ENCODE measurements around the gene KCNMA1. TPM values are rescaled to one million over a fixed set of nuclear protein-coding genes. Genes with fewer than 3 reads are reported as not detected.

The KCNMA1 gene
- total RNA-seq, 2 donors from 2014 or later = 0.48 to 0.56 TPM

DNA sequence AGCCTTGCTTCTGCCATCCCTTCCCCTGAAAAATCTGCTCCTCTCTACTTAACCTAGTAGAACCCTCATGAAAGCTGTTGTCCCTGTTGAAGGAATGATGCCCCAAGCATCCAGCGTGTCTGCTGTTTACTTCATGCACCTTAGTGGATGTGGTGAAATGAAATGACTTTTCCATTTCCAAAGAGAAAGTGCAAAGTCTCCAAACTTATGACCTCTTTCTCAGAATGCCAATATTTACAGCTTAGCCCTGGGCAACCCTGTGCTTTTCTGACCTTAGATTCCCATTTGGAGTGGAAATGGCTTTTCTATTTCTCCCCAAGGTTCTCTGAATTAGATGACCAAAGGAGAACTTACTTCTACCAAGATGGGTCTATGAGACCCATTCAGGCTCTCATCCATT, 256.9 kb downstream of the KCNMA1 start:
- Mint-ChIP-seq H3K27me3 (peaks cover 7% of the 10 kb centered on the region), H3K4me1 (no peaks in the 10 kb centered on the region)
- ATAC-seq (replicated peaks) = no peak

GRCh38 chr10:77380191-77380590, 257.4 kb downstream of the KCNMA1 start:
- Mint-ChIP-seq H3K27ac (no peak overlapping the region), H3K9me3 (no peaks in the 10 kb centered on the region), H3K4me1 (no peaks in the 10 kb centered on the region), H3K27me3 (peaks cover 3% of the 10 kb centered on the region), H3K36me3 (ENCODE audit: low read depth) (no peaks in the 10 kb centered on the region), H3K4me3 (no peak overlapping the region)
- no peak for ATAC-seq (replicated peaks)

More for the DNA sequence above, 256.9 kb downstream of the KCNMA1 start:
- Mint-ChIP-seq H3K36me3 (ENCODE audit: low read depth) (no peaks in the 10 kb centered on the region), H3K27ac (no peak overlapping the region), H3K9me3 (no peaks in the 10 kb centered on the region), H3K4me3 (no peak overlapping the region)

GRCh38 chr10:77378366-77379349, 258.9 kb downstream of the KCNMA1 start:
- H3K4me1 Mint-ChIP-seq = no peaks in the 10 kb centered on the region
- no peak overlapping the region for H3K27ac Mint-ChIP-seq
- H3K4me3 Mint-ChIP-seq = no peak overlapping the region
- H3K36me3 Mint-ChIP-seq (ENCODE audit: low read depth) = no peaks in the 10 kb centered on the region
- no peak for ATAC-seq (replicated peaks)
- no peaks in the 10 kb centered on the region for H3K9me3 Mint-ChIP-seq
- peaks cover 3% of the 10 kb centered on the region for H3K27me3 Mint-ChIP-seq

GRCh38 chr10:77377678-77378352, 259.8 kb downstream of the KCNMA1 start:
- Mint-ChIP-seq H3K27me3 (peaks cover 3% of the 10 kb centered on the region), H3K4me1 (no peaks in the 10 kb centered on the region), H3K27ac (no peak overlapping the region), H3K36me3 (ENCODE audit: low read depth) (no peaks in the 10 kb centered on the region), H3K9me3 (no peaks in the 10 kb centered on the region), H3K4me3 (no peak overlapping the region)
- no peak for ATAC-seq (replicated peaks)

GRCh38 chr10:77377034-77377433, 260.6 kb downstream of the KCNMA1 start:
- ATAC-seq (replicated peaks) = no peak
- peaks cover 7% of the 10 kb centered on the region for H3K27me3 Mint-ChIP-seq
- H3K9me3 Mint-ChIP-seq = peaks cover 4% of the 10 kb centered on the region
- H3K36me3 Mint-ChIP-seq (ENCODE audit: low read depth) = no peaks in the 10 kb centered on the region
- no peak overlapping the region for H3K27ac Mint-ChIP-seq
- H3K4me1 Mint-ChIP-seq = no peaks in the 10 kb centered on the region
- H3K4me3 Mint-ChIP-seq = no peak overlapping the region

DNA sequence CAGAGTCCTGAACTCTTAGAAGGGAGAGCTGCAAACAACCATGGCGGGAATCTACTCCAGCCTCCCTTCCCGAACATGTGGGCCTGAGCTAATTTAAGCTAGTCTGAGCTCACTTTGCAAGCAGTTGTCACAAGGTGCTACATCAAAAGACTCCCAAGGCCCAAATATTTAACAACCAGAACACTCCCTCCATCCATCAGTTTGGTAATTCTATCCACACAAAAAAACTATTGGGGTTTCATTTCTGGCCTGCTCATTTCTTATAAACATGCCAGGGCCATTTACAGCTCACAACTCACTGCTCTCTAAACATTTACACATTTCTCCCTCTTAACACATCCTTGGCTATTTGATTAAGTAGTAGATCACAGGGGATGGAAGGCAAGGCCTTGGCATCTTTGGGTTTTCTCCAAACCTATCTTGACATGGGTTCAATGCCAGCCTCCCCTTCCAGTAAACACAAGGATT, 263.4 kb downstream of the KCNMA1 start:
- Mint-ChIP-seq H3K27ac (no peak overlapping the region), H3K4me3 (no peak overlapping the region), H3K4me1 (no peaks in the 10 kb centered on the region), H3K27me3 (peaks cover 10% of the 10 kb centered on the region), H3K9me3 (peaks cover 7% of the 10 kb centered on the region), H3K36me3 (ENCODE audit: low read depth) (no peaks in the 10 kb centered on the region)
- no peak for ATAC-seq (replicated peaks)

DNA sequence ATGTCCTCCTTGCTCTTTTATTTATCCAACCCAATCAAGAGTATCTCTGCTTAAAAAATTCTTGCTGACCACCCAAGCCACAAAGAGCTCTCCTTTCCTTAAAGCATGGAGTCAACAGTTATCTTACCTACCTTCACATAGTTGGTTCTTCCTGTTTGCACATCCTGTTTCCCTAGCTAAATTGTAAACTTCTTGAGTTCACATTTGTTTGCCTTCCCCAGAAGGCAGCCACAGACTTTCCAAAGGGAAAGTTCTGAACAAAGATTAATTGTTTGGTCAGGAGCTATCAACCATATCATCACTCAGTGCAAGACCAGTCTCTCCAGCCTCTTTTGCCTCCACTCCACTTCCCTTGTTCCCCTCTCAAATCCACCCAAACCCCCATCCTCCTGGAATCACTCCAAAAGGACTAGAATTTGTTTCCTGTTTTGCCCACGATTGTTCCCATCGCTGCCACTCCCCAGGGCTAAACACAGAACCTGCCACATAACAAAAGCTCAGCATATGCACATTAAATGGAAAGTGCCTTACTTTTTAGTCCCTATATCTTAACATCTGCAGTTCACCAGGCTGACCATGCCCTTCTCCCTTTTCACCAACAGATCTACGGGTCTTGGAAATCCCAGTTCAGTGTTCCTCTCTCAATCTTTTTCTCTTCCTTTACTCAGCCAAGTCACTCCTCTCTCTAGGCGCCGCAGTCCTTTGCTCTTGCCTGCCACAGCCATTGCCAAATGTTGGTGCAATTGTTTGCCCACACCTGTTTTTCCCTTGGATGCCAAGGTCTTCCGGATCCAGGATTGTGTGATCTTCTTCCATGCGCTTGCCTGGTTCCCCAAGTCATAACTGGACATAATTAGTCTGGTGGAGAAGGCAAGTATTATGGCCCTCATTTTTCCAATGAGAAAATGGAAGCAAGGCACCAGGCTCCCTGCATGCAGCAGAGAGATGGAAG, 265.5 kb downstream of the KCNMA1 start:
- peaks cover 10% of the 10 kb centered on the region for H3K27me3 Mint-ChIP-seq
- peaks cover 7% of the 10 kb centered on the region for H3K9me3 Mint-ChIP-seq
- H3K36me3 Mint-ChIP-seq (ENCODE audit: low read depth) = no peaks in the 10 kb centered on the region
- H3K27ac Mint-ChIP-seq = no peak overlapping the region
- no peak overlapping the region for H3K4me3 Mint-ChIP-seq
- no peak for ATAC-seq (replicated peaks)
- H3K4me1 Mint-ChIP-seq = no peaks in the 10 kb centered on the region

DNA sequence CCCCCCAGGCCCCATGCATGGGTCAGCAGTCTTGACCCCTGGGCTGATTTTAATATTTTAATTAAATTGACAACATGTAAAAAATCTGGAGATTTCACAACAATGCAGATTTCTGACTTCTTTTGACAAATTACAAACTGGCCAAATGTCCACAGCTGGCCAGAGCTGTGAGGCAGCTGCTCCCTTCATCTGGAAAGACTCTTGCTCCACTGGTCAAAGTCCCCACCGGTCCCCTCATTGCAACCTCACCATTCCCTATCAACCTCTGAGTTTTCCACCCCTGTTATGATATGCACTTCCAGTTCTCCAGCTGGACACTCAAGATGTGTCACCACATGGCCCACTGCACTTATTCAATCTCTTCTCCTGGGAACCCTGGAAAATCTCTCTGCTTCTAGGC, 266.2 kb downstream of the KCNMA1 start:
- Mint-ChIP-seq H3K9me3 (peaks cover 10% of the 10 kb centered on the region), H3K4me1 (no peaks in the 10 kb centered on the region), H3K4me3 (no peak overlapping the region), H3K27me3 (peaks cover 10% of the 10 kb centered on the region), H3K27ac (no peak overlapping the region), H3K36me3 (ENCODE audit: low read depth) (no peaks in the 10 kb centered on the region)
- ATAC-seq (replicated peaks) = no peak

- Mint-ChIP-seq H3K4me3 (no peak overlapping the region), H3K27me3 (peaks cover 17% of the 10 kb centered on the region), H3K27ac (no peak overlapping the region), H3K4me1 (no peaks in the 10 kb centered on the region), H3K36me3 (ENCODE audit: low read depth) (no peaks in the 10 kb centered on the region), H3K9me3 (peaks cover 10% of the 10 kb centered on the region)
- ATAC-seq (replicated peaks) = no peak
These were observed 269.6 kb downstream of the KCNMA1 start for GRCh38 chr10:77368006-77368405.

DNA sequence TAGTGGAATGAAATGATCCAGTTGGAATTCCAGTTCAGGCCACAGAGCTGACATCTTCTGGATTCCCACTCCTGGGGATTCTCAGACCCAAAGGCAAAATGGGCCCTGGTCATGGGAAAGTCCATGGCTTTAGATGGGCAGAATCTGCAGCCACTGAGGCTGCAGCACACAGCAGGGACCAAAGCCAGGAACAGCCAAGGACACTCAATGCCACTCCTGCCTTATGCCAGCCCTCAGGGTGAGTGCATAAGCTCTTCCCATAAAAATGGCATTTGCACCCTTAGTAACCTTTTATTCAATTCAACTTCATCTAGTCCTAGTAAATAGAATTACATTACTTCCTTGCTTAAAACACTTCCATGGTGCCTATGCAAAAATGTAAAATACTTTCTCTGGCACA, 274.4 kb downstream of the KCNMA1 start:
- Mint-ChIP-seq H3K4me3 (no peak overlapping the region), H3K36me3 (ENCODE audit: low read depth) (no peaks in the 10 kb centered on the region), H3K4me1 (no peaks in the 10 kb centered on the region), H3K27me3 (peaks cover 9% of the 10 kb centered on the region), H3K9me3 (peaks cover 3% of the 10 kb centered on the region), H3K27ac (no peak overlapping the region)
- no peak for ATAC-seq (replicated peaks)

DNA sequence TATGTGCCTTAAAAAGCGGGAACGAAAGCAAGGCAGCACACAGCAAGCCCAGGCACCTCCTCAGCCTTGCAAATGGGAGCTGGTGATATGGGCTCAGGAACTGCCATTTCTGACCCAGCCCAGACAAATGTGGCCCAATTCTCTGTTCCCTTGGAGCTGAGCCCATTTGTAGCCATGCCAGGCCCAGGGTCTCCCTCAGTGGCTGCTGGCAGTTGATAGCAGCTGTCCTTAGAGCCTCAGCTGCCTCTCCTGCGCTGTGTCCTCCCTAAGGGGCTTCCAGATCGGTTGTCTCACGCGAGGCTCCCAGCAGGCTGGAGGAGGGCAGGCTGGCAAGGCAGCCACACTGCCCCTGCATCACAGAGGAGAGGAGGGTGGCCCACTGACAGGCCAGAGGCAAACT, 275.8 kb downstream of the KCNMA1 start:
- no peak for ATAC-seq (replicated peaks)
- H3K27ac Mint-ChIP-seq = no peak overlapping the region
- no peaks in the 10 kb centered on the region for H3K4me1 Mint-ChIP-seq
- peaks cover 9% of the 10 kb centered on the region for H3K27me3 Mint-ChIP-seq
- H3K4me3 Mint-ChIP-seq = no peak overlapping the region
- H3K36me3 Mint-ChIP-seq (ENCODE audit: low read depth) = no peaks in the 10 kb centered on the region
- peaks cover 3% of the 10 kb centered on the region for H3K9me3 Mint-ChIP-seq

DNA sequence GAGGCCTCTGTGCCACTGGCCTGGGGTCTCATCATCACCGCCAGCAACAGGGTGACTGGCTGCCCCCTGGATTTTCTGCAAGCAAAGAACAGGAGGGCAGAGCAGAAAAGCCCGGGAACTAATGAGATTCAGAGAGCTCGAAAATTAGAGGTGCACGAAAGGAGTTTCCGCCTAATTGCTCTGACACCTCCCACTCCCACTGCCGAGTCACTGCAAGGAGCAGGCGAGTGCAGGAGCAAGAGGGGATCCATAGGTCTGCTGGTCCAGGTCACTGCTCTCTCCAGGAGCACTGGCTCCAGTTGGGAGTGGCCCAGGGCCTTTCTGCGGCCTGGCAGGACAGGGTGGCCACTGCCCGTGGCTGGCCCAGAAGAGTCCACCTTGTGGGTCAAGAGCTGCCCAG, 276.2 kb downstream of the KCNMA1 start:
- no peak overlapping the region for H3K27ac Mint-ChIP-seq
- no peak for ATAC-seq (replicated peaks)
- H3K9me3 Mint-ChIP-seq = no peaks in the 10 kb centered on the region
- H3K36me3 Mint-ChIP-seq (ENCODE audit: low read depth) = no peaks in the 10 kb centered on the region
- no peaks in the 10 kb centered on the region for H3K4me1 Mint-ChIP-seq
- peaks cover 12% of the 10 kb centered on the region for H3K27me3 Mint-ChIP-seq
- H3K4me3 Mint-ChIP-seq = no peak overlapping the region

GRCh38 chr10:77360835-77361234, 276.8 kb downstream of the KCNMA1 start:
- no peak overlapping the region for H3K27ac Mint-ChIP-seq
- no peaks in the 10 kb centered on the region for H3K36me3 Mint-ChIP-seq (ENCODE audit: low read depth)
- no peaks in the 10 kb centered on the region for H3K4me1 Mint-ChIP-seq
- no peaks in the 10 kb centered on the region for H3K9me3 Mint-ChIP-seq
- ATAC-seq (replicated peaks) = no peak
- H3K27me3 Mint-ChIP-seq = peaks cover 12% of the 10 kb centered on the region
- no peak overlapping the region for H3K4me3 Mint-ChIP-seq

DNA sequence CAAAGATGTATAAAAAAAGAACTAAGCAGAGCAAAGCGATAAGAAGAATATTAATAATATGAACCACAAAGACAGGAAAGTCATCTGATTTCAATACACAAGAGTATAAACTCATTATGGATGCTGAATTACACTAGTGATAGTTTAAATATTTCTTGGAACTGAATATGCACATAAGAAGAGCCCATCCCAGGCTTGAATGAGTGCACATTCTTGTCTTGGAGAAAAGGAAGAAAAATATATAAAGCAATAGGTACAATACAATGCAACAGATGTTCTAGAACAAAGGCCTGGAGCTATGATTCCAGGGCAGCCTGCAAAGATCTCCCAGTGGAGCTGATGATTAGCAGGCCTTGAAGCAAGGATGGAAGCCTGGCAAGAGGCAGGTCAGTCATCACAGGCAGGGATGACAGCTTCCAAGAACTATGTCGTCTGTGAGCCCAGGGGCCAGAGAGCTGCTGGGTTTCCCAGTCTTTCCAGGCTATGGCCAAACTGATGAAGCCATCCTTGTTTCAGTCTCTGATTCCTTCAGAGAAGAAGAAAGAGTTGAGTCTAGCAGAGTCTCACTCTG, 277.6 kb downstream of the KCNMA1 start:
- H3K27me3 Mint-ChIP-seq = peaks cover 12% of the 10 kb centered on the region
- no peak for ATAC-seq (replicated peaks)
- H3K9me3 Mint-ChIP-seq = no peaks in the 10 kb centered on the region
- H3K4me3 Mint-ChIP-seq = no peak overlapping the region
- no peaks in the 10 kb centered on the region for H3K36me3 Mint-ChIP-seq (ENCODE audit: low read depth)
- no peak overlapping the region for H3K27ac Mint-ChIP-seq
- no peaks in the 10 kb centered on the region for H3K4me1 Mint-ChIP-seq

Measured in activated T-helper 17 cell treated with anti-CD3 and anti-CD28 coated beads, Interleukin-2, amount 50 U/mL, for 72 hours (primary cell).